T47D (cell line): ENCODE results near the gene CCNA1.

ENCODE experiments used
- DNase-seq, 2 experiments: peaks; one replicate each; pipeline versions ENCODE4 v3.0.0 to v3.0.0-alpha.2; 2011 to 2012; ENCODE audit warnings: low read depth in 1 of 2, low spot score in 1 of 2
- JUND ChIP-seq: IDR thresholded peaks from 2 replicates; pipeline ENCODE4 v1.6.1; 2012; ENCODE audit warnings: low read depth
- in situ Hi-C: cut with HindIII; loops from 2 replicates; pipeline ENCODE4 v1.10.0; 2016; ENCODE audit warnings: low sequenced_read_pairs, low pct_unique_long_range_greater_than_20kb

Gene CCNA1

DNA sequence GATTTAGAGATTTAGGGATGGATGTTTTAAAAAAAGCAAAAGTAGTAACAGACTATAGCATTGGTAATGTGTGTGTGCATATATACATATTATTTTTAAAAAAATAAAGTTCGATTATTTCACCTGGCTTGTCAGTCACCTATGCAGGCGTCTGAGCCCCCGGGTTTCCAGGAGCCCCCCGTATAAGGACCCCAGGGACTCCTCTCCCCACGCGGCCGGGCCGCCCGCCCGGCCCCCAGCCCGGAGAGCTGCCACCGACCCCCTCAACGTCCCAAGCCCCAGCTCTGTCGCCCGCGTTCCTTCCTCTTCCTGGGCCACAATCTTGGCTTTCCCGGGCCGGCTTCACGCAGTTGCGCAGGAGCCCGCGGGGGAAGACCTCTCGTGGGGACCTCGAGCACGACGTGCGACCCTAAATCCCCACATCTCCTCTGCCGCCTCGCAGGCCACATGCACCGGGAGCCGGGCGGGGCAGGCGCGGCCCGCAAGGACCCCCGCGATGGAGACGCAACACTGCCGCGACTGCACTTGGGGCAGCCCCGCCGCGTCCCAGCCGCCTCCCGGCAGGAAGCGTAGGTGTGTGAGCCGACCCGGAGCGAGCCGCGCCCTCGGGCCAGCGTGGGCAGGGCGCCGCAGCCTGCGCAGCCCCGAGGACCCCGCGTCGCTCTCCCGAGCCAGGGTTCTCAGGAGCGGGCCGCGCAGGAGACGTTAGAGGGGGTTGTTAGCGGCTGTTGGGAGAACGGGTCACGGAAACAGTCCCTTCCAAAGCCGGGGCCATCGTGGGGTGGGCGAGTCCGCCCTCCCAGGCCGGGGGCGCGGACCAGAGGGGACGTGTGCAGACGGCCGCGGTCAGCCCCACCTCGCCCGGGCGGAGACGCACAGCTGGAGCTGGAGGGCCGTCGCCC, 840 bp upstream of the CCNA1 start:
- DNase-seq: no peak
- TF ChIP-seq JUND: no peak
- in situ Hi-C loops: no loop called here

DNA sequence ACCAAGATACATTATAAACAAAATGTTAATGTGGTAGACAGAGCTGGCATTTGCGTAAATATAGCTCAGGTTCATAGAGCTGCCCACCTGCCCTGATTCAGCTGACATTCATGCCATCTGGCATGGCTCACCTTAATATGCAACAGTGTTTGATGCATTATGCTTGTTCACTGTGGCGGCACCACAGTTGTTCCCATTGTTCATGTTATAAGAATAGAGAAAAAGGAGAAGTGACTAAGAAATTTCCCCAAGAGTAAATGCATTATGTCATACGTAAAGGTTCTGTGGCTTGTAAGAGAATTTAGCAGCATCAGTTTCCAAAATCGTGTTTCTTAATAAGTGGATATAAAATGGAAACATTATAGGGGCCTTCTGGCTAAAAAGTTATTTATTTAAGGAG, 4.5 kb downstream of the CCNA1 start:
- no peak for TF ChIP-seq JUND
- in situ Hi-C loops: no loop called here
- DNase-seq: no peak

DNA sequence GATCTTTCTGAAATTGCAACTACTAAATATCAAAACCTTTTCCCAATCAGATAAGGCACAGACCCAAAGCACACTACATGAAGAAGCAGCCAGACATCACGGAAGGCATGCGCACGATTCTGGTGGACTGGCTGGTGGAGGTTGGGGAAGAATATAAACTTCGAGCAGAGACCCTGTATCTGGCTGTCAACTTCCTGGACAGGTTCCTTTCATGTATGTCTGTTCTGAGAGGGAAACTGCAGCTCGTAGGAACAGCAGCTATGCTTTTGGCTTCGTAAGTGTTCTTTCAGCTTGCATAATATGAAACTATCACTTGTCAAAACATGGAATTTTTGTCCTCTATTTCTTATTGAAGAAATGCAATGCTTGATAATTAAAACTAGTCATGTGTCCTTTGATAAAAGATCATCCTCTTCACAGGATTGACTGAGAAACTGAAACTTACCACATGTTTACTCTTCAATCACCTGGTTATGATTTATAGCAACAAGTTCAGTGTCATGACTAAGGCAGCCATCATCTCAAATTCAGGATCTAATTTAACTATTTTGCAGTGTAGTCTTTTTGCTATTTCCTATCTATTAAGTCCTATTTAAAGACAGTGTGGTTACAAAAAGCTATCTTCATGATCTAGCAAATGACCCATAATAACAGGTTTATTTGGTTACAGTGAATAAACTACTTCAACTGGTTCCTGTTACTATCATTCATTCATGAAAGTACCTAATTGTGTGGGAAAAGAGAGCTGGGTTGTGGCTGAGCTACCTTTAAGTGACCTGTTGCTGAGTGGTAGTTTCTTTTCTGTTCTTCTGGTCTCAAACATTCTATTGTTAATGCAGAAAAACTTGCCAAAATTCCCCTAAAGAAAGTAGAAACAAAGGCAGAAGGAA, 6.5 kb downstream of the CCNA1 start:
- DNase-seq: no peak
- no peak for TF ChIP-seq JUND
- in situ Hi-C loops: no loop called here

DNA sequence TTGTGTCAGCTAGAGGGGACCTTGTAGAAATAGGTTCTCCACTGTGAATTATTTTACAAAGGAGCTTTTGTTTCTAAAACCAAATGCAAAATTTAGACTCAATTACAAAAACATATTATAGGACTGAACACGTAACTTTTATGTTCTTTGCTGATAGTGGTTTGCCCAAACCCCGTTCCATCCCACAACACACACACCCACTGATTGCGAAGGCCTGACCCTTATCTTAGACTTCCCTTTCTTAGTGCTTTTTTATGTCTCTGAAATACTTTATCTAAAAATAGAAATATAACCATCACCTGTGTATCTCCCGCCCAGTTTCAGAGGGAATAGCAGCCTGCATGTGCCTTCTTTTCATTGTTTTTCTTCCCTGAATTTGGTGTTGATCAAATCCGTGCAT, 13.0 kb downstream of the CCNA1 start:
- TF ChIP-seq JUND: no peak
- in situ Hi-C loops: no loop called here
- DNase-seq: no peak

DNA sequence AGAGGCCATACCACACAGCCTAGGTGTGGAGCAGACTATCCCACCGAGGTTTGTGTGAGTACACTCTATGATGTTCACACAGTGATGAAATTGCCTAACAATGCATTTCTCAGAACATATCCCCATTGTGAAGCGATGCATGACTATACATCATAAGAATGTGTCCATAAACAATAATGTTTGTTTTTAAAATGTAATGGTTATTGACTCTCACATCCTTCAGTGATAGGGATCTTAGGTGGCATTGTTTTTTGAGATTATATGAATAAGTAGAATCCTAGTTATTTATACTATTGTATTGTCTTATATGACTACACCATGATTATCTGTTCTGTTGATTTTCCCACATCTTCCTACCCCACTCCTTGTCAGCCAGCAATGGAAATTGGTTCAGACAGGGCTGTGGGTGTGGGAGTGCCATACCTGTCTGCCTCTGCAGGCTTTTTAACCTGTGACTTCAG, 13.6 kb downstream of the CCNA1 start:
- DNase-seq: peak in 1 of 2 experiments; percentile 18
- TF ChIP-seq JUND: no peak
- in situ Hi-C loops: no loop called here

DNA sequence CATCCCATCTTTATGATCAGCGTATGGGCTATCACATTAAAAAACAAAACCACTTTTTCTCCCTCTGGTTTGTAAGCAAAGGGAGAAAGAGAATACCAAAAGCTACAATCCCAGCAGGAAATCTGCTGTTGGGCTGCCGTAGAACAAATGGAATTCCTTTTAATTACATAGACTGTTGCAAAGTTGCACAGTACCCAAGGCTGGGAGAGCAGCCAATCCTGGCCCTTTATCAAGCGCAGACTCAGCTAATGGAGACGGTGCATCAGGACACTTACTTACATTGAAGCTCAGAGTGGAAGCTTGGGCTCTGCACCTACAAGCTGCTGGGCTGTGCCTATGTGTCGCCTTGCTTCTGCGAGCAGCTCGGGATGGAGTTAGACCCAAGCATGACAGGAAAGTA, 15.2 kb downstream of the CCNA1 start:
- DNase-seq: no peak
- in situ Hi-C loops: no loop called here

DNA sequence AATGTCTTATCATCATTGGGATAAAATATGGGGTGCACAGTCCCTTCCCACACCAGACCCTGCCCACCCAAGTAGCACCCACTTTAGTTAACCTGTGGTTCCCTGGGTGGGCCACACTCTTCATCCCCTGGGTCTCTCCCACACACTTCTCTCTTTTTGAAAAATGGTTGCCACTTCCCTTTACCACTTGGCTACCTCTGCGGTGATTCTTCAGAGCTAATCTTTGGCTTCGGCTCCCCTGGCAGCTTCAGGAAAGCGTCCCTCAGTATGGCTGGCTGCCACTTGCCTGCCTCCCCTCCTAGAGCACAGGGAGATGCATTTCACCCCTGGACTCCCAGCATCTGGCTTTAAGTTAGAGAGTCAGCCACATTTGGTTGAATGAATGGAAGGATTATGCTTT, 18.2 kb downstream of the CCNA1 start:
- no peak for TF ChIP-seq JUND
- in situ Hi-C loops: no loop called here
- DNase-seq: no peak

More for the DNA sequence above, 15.2 kb downstream of the CCNA1 start:
- TF ChIP-seq JUND: no peak

DNA sequence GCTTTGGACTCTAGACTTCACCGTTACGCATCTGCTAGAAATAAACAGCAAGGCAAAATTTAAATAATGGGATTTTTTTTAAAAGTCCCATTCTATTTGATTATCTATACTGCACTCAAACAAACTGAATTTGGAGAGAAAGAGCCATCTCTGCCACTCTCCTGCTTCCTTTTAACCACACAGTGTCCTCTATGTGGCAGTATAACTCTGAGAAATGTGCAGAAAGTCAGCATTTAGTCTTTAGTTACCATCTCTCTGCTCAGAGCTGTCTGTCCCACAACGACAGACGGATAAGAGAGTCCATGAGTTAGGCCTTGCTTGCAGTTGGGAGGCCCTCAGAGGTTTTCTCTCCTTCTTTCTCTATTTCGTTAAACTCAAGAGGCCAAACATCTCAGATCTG, 21.2 kb downstream of the CCNA1 start:
- TF ChIP-seq JUND: no peak
- in situ Hi-C loops: no loop called here
- peak in 1 of 2 experiments; percentile 52 for DNase-seq

DNA sequence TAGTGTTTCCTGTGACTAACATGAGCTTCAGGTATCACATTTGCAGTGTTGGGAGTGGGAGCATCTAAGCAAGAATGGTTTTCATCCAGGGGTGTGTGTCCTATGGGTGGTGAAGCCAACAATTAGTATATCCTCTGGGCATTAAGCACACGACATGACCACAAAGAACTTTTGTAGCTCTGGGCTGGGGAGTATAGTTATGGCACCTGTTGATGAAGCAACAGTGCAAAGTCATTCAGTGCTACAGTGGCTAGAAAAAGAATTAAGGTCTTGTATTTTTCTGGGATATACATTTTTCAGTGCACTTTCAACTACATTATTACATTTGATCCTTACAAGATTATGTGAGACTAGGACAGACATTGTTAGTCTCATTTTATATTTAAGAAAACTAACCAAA, 21.8 kb downstream of the CCNA1 start:
- no peak for DNase-seq
- no peak for TF ChIP-seq JUND
- in situ Hi-C loops: no loop called here

DNA sequence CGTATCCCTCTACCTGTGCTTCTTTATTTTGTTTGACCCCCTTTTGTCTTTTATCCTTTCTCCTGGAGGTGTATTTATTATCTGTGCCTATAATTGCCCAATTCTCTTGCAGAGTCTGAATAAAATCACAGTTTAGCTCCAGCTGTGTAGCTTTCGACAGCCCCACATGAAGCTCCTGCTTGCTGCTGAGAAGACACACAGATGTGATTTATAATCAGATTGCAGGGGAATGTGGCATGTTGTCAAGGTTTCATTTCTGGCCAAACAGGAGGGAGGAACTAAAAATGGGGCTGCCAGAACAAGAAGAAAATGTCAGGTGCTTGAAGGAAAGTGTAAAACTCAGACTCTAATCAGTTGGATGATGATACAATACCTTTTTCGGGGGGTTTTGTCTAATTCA, 22.7 kb downstream of the CCNA1 start:
- no peak for DNase-seq
- in situ Hi-C loops: no loop called here
- TF ChIP-seq JUND: no peak

DNA sequence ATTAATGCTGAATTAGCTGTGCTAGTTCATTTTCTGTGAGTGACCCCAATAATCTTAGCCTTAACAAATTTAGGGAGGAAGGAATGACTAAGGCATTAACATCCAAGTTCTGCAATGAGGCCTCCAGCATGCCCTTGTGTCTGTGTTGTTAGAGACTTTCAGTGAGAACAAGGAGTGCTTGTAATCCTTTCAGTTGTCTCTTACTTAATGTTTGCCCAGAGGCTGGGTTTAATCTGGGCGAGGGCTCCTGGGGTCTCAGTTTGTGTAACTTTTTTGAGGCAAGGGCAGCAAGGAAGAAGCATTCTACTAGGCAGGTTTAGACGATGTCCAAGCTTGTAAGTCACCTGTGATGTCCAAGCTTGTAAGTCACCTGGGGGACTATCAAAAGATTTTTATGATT, 24.3 kb downstream of the CCNA1 start:
- in situ Hi-C loops: no loop called here
- DNase-seq: no peak
- TF ChIP-seq JUND: no peak

DNA sequence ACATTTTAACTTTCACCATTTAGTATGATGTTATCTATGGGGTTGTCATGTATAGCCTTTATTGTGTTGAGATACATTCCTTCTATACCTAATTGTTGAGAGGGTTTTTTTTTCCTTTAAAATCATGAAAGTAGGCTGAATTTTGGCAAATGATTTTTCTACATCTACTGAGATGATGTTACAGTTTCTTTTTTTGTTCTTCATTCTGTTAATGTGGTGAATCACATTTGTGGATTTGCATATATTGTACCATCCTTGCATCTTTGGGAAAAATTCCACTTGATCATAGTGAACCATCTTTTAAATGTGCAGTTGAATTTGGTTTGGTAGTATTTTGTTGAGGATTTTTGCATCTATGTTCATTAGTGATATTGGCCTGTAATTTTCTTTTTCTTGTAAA, 29.2 kb downstream of the CCNA1 start:
- DNase-seq: no peak
- in situ Hi-C loops: no loop called here
- no peak for TF ChIP-seq JUND

DNA sequence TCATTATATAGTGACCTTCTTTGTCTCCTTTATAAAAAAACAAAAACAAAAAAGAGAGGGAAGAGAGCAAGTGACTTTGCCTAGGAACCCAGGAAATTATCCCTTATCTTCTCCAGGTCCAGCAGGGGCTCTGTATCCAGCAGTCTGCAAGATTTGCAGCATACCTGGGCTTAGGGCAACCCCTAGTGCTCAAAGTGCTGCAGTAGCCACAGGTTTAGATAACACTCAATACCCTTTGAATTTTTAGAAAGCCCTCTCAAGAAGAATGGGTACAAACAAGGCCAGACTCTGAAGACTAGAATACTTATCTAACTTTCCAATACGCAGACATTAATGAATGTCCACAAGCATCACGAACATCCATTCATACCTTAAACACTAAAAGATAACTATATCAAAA, 43.2 kb downstream of the CCNA1 start:
- in situ Hi-C loops: no loop called here
- TF ChIP-seq JUND: no peak
- DNase-seq: no peak
